ENCODE measurements around the gene MCF2L.
A peak's percentile ranks its signal among the peaks of the same experiment; 100 is the strongest.
"Not testable (repeated sequence)": the region's sequence is repeated elsewhere in the genome, so short reads cannot be mapped to it uniquely, and the experiment has no call there.

The MCF2L gene

DNA sequence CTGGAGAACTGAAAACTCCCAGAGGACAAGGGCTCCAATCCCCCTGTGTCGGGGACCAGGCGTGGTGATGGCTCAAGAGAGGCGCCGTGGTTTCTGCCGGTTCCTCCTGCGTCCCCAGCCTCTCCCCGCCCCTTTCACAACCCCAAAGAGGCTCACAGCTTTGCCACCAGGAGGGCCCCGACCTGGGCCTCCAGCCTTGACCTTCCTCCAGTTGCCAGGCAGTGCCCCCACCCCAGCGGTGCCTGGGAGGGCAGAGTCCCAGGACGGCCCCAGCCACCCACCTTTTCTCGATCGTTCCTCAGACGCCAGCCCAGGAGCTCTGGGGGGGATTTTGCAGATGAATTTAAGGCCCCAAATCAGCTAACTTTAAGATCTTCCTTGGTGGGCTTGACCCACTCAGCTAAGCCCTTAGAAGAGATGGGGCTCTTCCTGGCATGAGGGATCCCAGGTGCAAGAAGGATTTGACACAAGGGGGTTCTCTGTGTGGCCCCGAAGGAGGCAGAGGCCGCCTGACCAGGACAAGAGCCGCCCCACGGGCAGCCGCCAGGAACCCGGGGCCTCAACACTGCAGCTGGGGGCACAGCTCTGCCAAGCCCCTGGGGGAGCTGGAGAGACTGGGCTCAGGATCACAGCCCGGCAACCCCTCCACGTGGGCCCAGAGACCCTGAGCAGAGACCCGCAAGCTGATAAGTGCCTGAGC lies 47.0 kb downstream of the MCF2L start:
- no peak for DNase-seq (ENCODE audit: low spot score)

- DNase-seq (ENCODE audit: low spot score) = no peak
Measured at GRCh38 chr13:113016526-113017295, 47.7 kb downstream of the MCF2L start.

- no peak for DNase-seq (ENCODE audit: low spot score)
Measured at GRCh38 chr13:113017506-113018215, 48.6 kb downstream of the MCF2L start.

GRCh38 chr13:113018676-113019465 lies 49.9 kb downstream of the MCF2L start:
- DNase-seq (ENCODE audit: low spot score) = no peak

GRCh38 chr13:113020323-113021080 lies 51.5 kb downstream of the MCF2L start:
- DNase-seq (ENCODE audit: low spot score) = no peak

DNA sequence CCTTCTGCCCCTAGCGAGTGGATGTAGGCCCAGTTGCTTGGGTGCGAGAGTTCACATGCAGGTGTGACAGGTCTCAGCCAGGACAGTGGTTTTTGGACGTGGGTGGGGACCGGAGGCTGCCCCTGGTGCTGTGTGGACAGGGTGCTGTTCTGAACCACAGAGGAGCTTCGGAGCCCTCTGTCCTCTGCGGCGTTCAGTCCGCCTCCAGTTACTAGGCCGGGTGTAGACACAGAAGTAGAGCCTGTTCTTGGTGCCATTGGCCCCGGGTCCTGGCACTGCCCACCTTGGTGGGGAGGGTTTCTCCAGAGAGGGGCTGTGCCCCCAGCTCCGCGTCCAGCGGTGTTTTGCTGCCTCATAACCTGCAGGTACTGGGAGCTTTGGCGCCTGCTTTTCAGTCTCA lies 52.4 kb downstream of the MCF2L start:
- DNase-seq (ENCODE audit: low spot score) = no peak

- no peak for DNase-seq (ENCODE audit: low spot score)
Measured at GRCh38 chr13:113021811-113022210, 52.8 kb downstream of the MCF2L start.

- no peak for DNase-seq (ENCODE audit: low spot score)
Measured at GRCh38 chr13:113022391-113022744, 53.4 kb downstream of the MCF2L start.

DNA sequence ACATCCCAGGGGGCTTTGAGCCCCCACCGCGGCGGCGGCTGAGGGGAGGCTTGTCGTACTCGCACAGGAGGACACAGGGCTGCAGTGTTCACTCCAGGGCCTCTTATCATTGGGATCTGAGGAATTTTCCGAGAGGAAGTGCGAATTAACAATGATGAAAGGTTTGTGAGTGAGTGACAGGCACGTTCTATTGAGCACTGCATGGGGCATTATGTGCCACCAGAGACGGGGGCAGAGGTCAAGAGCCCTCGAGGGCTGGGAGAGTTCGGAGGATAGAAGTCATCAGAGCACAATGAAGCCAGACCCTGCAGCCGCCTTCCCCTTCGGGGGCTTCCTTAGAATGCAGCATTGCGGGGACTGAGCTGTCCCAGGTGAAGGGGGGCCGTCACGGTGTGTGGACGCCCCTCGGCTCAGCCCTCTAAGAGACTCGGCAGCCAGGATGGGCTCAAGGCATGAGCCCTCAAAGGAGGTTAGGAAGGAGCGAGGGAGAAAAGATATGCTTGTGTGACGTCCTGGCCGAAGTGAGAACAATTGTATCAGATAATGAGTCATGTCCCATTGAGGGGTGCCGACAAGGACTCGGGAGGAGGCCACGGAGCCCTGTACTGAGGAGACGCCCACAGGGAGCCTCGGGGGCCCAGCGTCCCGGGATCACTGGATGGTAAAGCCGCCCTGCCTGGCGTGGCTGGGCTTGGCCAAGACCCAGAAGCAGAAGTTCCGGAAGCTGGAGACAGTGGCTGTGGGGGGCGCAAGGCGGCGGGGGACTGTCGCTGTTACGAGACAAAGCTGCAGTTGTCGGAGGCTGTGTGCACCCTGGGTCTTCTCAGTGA lies 53.9 kb downstream of the MCF2L start:
- no peak for DNase-seq (ENCODE audit: low spot score)

GRCh38 chr13:113023694-113024430 lies 54.8 kb downstream of the MCF2L start:
- no peak for DNase-seq (ENCODE audit: low spot score)

DNA sequence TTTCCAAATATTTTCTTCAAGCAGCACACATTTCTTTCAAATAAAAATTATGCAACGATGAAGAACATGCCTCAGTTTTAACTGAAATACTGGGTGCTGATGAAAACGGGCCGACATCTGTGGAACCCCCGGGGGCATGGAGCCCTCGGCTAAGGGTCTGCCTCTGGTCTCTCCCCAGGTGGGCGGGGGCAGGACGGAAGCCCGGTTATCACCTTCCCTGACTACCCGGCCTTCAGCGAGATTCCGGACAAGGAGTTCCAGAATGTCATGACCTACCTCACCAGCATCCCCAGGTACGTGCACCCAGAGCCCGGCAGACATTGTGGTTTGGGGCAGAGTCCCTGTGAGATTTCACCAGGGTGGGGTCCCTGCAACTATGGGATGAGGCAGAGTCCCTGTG lies 55.5 kb downstream of the MCF2L start:
- DNase-seq (ENCODE audit: low spot score) = no peak

- no peak for DNase-seq (ENCODE audit: low spot score)
Measured at GRCh38 chr13:113026391-113026910, 57.4 kb downstream of the MCF2L start.

DNA sequence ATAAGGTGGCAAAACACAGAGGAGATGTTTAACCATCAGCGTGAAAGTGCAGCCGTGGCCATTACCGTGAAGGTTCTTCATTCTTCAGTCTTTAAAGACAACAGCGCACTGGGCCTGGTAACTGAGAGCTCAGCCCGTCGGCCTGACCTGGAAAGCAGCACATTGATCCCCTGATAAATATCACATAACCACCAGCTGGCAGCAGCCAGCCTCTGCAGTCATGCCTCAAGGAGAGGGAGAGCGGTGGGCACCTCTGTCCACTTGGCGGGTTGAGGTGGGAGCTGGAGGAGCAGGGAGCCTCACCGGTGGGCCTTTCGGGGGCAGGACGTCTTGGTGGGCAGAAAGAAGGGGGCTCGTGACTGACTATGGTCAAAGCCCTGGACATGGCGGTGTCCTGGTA lies 58.1 kb downstream of the MCF2L start:
- no peak for DNase-seq (ENCODE audit: low spot score)

GRCh38 chr13:113027566-113027965 lies 58.6 kb downstream of the MCF2L start:
- DNase-seq (ENCODE audit: low spot score) = no peak

- DNase-seq (ENCODE audit: low spot score) = no peak
Measured at GRCh38 chr13:113028336-113029060, 59.5 kb downstream of the MCF2L start.

GRCh38 chr13:113029061-113029445 lies 60.0 kb downstream of the MCF2L start:
- DNase-seq (ENCODE audit: low spot score) = no peak

DNA sequence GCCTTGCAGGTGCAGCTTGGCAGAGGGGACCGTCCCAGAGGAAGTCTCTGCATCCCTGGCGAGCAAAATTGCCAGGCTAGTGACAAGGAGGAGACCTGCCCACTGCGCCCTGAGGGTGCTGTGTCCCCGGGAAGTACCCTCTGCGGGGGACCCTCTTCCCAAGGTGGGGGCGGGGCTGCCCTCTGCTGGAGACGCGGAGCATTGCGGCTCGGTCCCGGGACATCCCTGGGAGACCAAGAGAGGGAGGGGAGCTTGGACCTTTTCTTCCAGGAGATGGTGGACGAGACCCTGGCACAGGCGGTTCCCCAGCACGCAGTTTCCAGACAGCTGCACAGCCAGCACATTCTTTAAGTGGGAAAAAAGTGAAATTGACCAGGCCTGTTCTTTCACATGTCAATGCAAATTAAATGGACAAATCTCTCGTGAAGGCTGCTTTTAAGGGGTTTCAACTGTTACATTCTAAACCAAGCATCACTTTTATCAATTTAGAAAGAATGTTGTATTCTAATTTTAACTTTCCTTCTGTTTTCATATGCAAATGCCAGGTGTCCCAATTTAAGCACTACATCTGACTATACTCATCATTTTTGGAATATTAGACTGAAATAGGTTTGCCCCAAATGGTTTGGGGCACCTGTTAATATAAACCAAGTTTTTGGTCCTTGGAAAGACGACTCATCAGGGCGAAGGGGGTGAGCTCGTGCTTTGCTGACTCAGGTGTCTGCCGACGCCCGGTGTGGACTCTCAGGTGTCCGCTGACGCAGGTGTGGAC lies 60.7 kb downstream of the MCF2L start:
- DNase-seq (ENCODE audit: low spot score) = peak; percentile 79

DNA sequence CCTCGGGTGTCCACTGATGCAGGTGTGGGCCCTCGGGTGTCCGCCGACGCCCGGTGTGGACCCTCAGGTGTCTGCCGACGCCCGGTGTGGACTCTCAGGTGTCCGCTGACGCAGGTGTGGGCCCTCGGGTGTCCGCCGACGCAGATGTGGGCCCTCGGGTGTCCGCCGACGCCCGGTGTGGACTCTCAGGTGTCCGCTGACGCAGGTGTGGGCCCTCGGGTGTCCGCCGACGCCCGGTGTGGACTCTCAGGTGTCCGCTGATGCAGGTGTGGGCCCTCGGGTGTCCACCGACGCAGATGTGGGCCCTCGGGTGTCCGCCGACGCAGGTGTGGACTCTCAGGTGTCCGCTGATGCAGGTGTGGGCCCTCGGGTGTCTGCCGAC lies 61.2 kb downstream of the MCF2L start:
- DNase-seq (ENCODE audit: low spot score) = not testable (repeated sequence)

Measured in GM03348 (cell line).